ENCODE data around the gene FRAT2.

GRCh38 chr10:97302088-97302791 is 32.3 kb downstream of the FRAT2 start:
- TF ChIP-seq POLR2A (IDR thresholded peaks at IDR 0.05) (no peak), CTCF (IDR thresholded peaks at IDR 0.05) (no peak)
